Nephron progenitor cell (in vitro differentiated cells): ENCODE results near the gene SPNS3.
A peak's percentile ranks its signal among the peaks of the same experiment; 100 is the strongest.

Experiments
- DNase-seq: peaks from one replicate; pipeline ENCODE4 v3.0.0; 2021
- H3K27ac Mint-ChIP-seq: 2 replicates; pipeline ENCODE4 v1.8.0; 2021; ENCODE audit warnings: mild to moderate bottlenecking, moderate library complexity, mixed read lengths
- H3K27me3 Mint-ChIP-seq: 2 replicates; pipeline ENCODE4 v1.8.0; 2021; ENCODE audit warnings: mild to moderate bottlenecking, low read depth, mixed read lengths; ENCODE audit not compliant: poor library complexity
- H3K36me3 Mint-ChIP-seq: 2 replicates; pipeline ENCODE4 v1.8.0; 2021; ENCODE audit warnings: low read depth, mixed read lengths
- H3K4me1 Mint-ChIP-seq: 2 replicates; pipeline ENCODE4 v1.8.0; 2021; ENCODE audit warnings: mixed read lengths
- H3K4me3 Mint-ChIP-seq: 2 replicates; pipeline ENCODE4 v1.8.0; 2021; ENCODE audit warnings: mild to moderate bottlenecking, moderate library complexity, mixed read lengths
- H3K9me3 Mint-ChIP-seq: 2 replicates; pipeline ENCODE4 v1.8.0; 2021; ENCODE audit warnings: mild to moderate bottlenecking, moderate library complexity, mixed read lengths
- TF ChIP-seq, protein P1 (sequence below): fragments of 200-600 bp; sonication (generic); IDR thresholded peaks from 2 replicates; pipeline ENCODE4 v1.5.0; 2021; ENCODE audit warnings: antibody characterized with exemption

SPNS3 gene

GRCh38 chr17:4536259-4536741 lies 102.6 kb downstream of the SPNS3 start:
- H3K36me3 Mint-ChIP-seq: peaks cover 4% of the 10 kb centered on the region
- no peak overlapping the region for H3K27ac Mint-ChIP-seq
- TF ChIP-seq, protein P1, sequence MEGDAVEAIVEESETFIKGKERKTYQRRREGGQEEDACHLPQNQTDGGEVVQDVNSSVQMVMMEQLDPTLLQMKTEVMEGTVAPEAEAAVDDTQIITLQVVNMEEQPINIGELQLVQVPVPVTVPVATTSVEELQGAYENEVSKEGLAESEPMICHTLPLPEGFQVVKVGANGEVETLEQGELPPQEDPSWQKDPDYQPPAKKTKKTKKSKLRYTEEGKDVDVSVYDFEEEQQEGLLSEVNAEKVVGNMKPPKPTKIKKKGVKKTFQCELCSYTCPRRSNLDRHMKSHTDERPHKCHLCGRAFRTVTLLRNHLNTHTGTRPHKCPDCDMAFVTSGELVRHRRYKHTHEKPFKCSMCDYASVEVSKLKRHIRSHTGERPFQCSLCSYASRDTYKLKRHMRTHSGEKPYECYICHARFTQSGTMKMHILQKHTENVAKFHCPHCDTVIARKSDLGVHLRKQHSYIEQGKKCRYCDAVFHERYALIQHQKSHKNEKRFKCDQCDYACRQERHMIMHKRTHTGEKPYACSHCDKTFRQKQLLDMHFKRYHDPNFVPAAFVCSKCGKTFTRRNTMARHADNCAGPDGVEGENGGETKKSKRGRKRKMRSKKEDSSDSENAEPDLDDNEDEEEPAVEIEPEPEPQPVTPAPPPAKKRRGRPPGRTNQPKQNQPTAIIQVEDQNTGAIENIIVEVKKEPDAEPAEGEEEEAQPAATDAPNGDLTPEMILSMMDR: no peak
- DNase-seq: no peak
- no peaks in the 10 kb centered on the region for H3K9me3 Mint-ChIP-seq
- peaks cover 2% of the 10 kb centered on the region for H3K27me3 Mint-ChIP-seq
- H3K4me1 Mint-ChIP-seq: peaks cover 47% of the 10 kb centered on the region
- H3K4me3 Mint-ChIP-seq: peak overlapping the region; percentile 36

DNA sequence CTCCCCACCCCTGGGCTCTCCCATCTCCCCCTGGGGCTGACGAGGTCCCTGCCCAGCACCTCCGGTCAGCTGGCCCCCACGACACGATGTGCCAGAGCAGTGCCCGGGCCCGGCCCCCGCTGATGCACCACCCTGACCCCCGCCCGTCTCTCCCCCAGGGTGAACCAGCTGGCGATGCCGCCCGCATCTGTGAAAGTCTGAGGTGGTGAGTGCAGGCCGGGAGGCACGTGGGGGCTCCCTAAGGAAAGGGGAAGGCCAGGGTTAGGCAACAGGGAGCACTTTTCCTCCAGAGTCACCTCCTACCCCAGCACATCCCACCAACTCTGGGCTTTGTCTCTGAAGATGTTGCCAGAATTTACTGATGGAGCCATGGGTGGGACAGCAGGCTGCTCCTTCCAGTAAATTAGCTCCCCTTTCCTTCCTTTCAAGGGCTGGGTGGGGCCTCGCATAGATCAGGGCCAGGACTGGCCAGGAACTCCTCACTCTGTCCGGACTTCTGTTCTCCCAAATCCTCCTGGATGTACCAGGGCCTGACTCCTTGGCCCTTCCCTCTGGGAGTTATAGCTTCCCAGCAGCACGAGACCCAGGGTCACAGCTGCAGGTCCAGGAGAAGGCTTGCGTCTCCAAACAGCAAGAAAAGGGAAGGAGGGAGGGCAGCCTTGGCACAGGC lies 103.1 kb downstream of the SPNS3 start:
- Mint-ChIP-seq H3K27me3 (no peaks in the 10 kb centered on the region), H3K4me3 (no peak overlapping the region), H3K36me3 (peaks cover 4% of the 10 kb centered on the region), H3K4me1 (peaks cover 48% of the 10 kb centered on the region), H3K9me3 (no peaks in the 10 kb centered on the region), H3K27ac (no peak overlapping the region)
- DNase-seq: no peak
- TF ChIP-seq, protein P1: no peak
